Smooth muscle cell (in vitro differentiated cells): Measurements from ENCODE around the gene C5AR2. TPM values are rescaled to one million over a fixed set of nuclear protein-coding genes. Genes with fewer than 3 reads are reported as not detected.

Source experiments
- DNase-seq: peaks from one replicate; lab custom pipeline; 2025; ENCODE audit not compliant: unreplicated experiment; lab: John Stamatoyannopoulos, UW
- H2AFZ ChIP-seq: fragments of 200-600 bp; sonication (generic); 2 replicates; pipeline ENCODE4 v1.6.0; 2016; ENCODE audit warnings: antibody characterized with exemption, low read depth, mild to moderate bottlenecking
- H3F3A ChIP-seq: fragments of 200-600 bp; sonication (generic); 2 replicates; pipeline ENCODE4 v1.6.0; 2017; ENCODE audit warnings: antibody characterized with exemption, low read depth
- H3K27ac ChIP-seq: fragments of 200-600 bp; sonication (generic); 2 replicates; pipeline ENCODE4 v1.5.1; 2016; ENCODE audit warnings: low read depth, mild to moderate bottlenecking
- H3K27me3 ChIP-seq: fragments of 200-600 bp; sonication (generic); 2 replicates; pipeline ENCODE4 v1.6.1; 2016; ENCODE audit warnings: low read depth, mild to moderate bottlenecking
- H3K36me3 ChIP-seq: fragments of 200-600 bp; sonication (generic); 2 replicates; pipeline ENCODE4 v1.5.1; 2016; ENCODE audit warnings: low read depth
- H3K4me1 ChIP-seq: fragments of 200-600 bp; sonication (generic); 2 replicates; pipeline ENCODE4 v1.5.1; 2016; ENCODE audit warnings: low read depth
- H3K4me2 ChIP-seq: fragments of 200-600 bp; sonication (generic); 2 replicates; pipeline ENCODE4 v1.6.0; 2016; ENCODE audit warnings: mild to moderate bottlenecking
- H3K4me3 ChIP-seq: fragments of 200-600 bp; sonication (generic); 2 replicates; pipeline ENCODE4 v1.5.1; 2016; ENCODE audit warnings: mild to moderate bottlenecking
- H3K79me2 ChIP-seq: fragments of 200-600 bp; sonication (generic); 2 replicates; pipeline ENCODE4 v1.6.0; 2016; ENCODE audit warnings: low read depth, mild to moderate bottlenecking
- H3K9ac ChIP-seq: fragments of 200-600 bp; sonication (generic); 2 replicates; pipeline ENCODE4 v1.6.0; 2016; ENCODE audit warnings: low read depth
- H3K9me3 ChIP-seq: fragments of 200-600 bp; sonication (generic); replicated peaks from 2 replicates; pipeline ENCODE4 v1.5.1; 2016; ENCODE audit warnings: low read depth
- H4K20me1 ChIP-seq: fragments of 200-600 bp; sonication (generic); 2 replicates; pipeline ENCODE4 v1.6.0; 2016; ENCODE audit warnings: low read depth
- CTCF ChIP-seq: fragments of 200-600 bp; sonication (generic); IDR thresholded peaks from 2 replicates; pipeline ENCODE4 v1.5.1; 2017; ENCODE audit warnings: borderline replicate concordance, mild to moderate bottlenecking, antibody characterized with exemption; ENCODE audit not compliant: insufficient read depth, poor library complexity, severe bottlenecking
- WGBS: methylation state at CpG from one replicate; pipeline ENCODE4 v1.1.7; 2016; ENCODE audit warnings: low lambda C conversion rate; 5-methylcytosine and 5-hydroxymethylcytosine counted together
- polyA plus RNA-seq: library from polyadenylated mRNA; unstranded; fragments of >200 nt; fragmentation: Nextera tagmentation; extraction: Ambion mirVana; gene quantifications from 2 replicates; pipeline ENCODE4 v1.2.1, GENCODE V29; 2016
- total RNA-seq: library from RNA; depleted of rRNA; stranded (reverse); fragments of >200 nt; gene quantifications from 2 replicates; pipeline ENCODE4 v1.2.3, GENCODE V29; 2014

C5AR2 gene
- total and polyA plus RNA-seq, 2 experiments from 2014 or later: 0.49 TPM; not detected in 1

GRCh38 chr19:47319923-47320871 lies 11.8 kb upstream of the C5AR2 start:
- Histone ChIP-seq H3K4me2 (no peak overlapping the region), H3K9me3 (no peaks in the 10 kb centered on the region), H3K4me3 (no peak overlapping the region), H3F3A (peaks cover 5% of the 10 kb centered on the region), H2AFZ (no peak overlapping the region), H3K27me3 (no peaks in the 10 kb centered on the region), H4K20me1 (no peaks in the 10 kb centered on the region), H3K79me2 (no peaks in the 10 kb centered on the region), H3K36me3 (no peaks in the 10 kb centered on the region), H3K27ac (no peak overlapping the region), H3K4me1 (no peaks in the 10 kb centered on the region), H3K9ac (no peak overlapping the region)
- DNase-seq: no peak
- TF ChIP-seq CTCF: no peak
- 96% methylated on average over 46 of the region's 46 CpGs for WGBS

GRCh38 chr19:47321630-47322029 lies 10.3 kb upstream of the C5AR2 start:
- no peak for TF ChIP-seq CTCF

GRCh38 chr19:47322058-47322457 lies 9.9 kb upstream of the C5AR2 start:
- Histone ChIP-seq H3K79me2 (no peaks in the 10 kb centered on the region), H3K4me1 (no peaks in the 10 kb centered on the region), H3K27ac (no peak overlapping the region), H3K27me3 (no peaks in the 10 kb centered on the region), H3F3A (no peaks in the 10 kb centered on the region), H4K20me1 (no peaks in the 10 kb centered on the region), H3K9ac (no peak overlapping the region), H2AFZ (no peak overlapping the region), H3K9me3 (no peaks in the 10 kb centered on the region), H3K4me2 (no peak overlapping the region), H3K36me3 (no peaks in the 10 kb centered on the region), H3K4me3 (no peak overlapping the region)
- WGBS: 86% methylated on average over 2 of the region's 2 CpGs
- no peak for TF ChIP-seq CTCF
- DNase-seq: no peak

More at GRCh38 chr19:47321630-47322029, 10.3 kb upstream of the C5AR2 start:
- H3K36me3 ChIP-seq: no peaks in the 10 kb centered on the region
- H3K27ac ChIP-seq: no peak overlapping the region
- WGBS: 100% methylated on average over 1 of the region's 1 CpG
- H3F3A ChIP-seq: no peaks in the 10 kb centered on the region
- H3K79me2 ChIP-seq: no peaks in the 10 kb centered on the region
- H3K4me2 ChIP-seq: no peak overlapping the region
- DNase-seq: no peak
- no peaks in the 10 kb centered on the region for H3K9me3 ChIP-seq
- no peak overlapping the region for H2AFZ ChIP-seq
- no peak overlapping the region for H3K4me3 ChIP-seq
- no peaks in the 10 kb centered on the region for H3K4me1 ChIP-seq
- no peaks in the 10 kb centered on the region for H4K20me1 ChIP-seq
- H3K27me3 ChIP-seq: no peaks in the 10 kb centered on the region
- H3K9ac ChIP-seq: no peak overlapping the region
